ENCODE data around the gene TMEM63A. TPM values are rescaled to one million over a fixed set of nuclear protein-coding genes. Genes with fewer than 3 reads are reported as not detected.
A peak's percentile ranks its signal among the peaks of the same experiment; 100 is the strongest.

Gene TMEM63A
- total and polyA plus RNA-seq, 10 of the 15 experiments (the other 5 are each of a cell fraction or from before 2014, with no cell fraction given), result 1.3 to 33.5 (median 15.2) TPM

DNA sequence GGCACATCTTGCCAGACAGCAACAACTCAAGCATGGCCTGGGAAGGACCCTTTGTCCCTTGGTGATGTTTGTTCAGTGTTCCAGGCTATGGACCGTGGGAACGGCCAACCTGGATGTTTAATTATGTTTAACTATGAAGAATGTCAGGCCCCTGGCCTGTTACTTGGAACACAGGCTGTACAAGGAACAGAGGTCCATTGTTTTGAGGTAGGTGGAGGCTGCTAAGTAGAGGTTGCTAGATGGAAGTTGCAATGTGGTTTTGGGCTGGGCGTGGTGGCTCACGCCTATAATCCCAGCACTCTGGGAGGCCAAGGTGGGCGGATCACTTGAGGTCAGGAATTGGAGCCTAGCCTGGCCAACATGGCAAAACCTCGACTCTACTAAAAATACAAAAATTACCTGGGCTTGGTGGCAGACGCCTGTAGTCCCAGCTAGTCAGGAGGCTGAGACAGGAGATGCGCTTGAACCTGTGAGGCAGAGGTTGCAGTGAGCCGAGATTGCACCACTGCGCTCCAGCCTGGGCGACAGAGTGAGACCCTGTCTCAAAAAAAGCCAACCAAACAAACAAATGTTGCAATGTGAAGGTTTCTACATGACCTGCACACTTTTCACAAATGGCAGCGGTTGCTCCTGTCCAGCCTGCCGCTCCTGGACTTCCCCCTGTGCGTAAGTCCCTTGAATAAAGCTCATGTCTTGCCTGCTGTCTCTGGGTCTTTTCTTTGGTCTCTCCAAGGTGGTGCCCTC is 9.2 kb upstream of the TMEM63A start (continued):
- TF ChIP-seq FOXK2 (IDR thresholded peaks at IDR 0.05) (no peak), MTA3 (IDR thresholded peaks at IDR 0.05; ENCODE audit: borderline replicate concordance, low read length) (no peak), EZH2 (IDR thresholded peaks at IDR 0.05; ENCODE audit: borderline replicate concordance, control insufficient read depth, low read depth, low read length) (no peak), GATAD2B (conservative IDR thresholded peaks at IDR 0.05; ENCODE audit: low read depth) (no peak), SMARCA5 (IDR thresholded peaks at IDR 0.05) (no peak), ZZZ3 (IDR thresholded peaks at IDR 0.05; ENCODE audit: control insufficient read depth, insufficient read length, low read depth) (no peak)
- TF ChIP-seq, protein P1, sequence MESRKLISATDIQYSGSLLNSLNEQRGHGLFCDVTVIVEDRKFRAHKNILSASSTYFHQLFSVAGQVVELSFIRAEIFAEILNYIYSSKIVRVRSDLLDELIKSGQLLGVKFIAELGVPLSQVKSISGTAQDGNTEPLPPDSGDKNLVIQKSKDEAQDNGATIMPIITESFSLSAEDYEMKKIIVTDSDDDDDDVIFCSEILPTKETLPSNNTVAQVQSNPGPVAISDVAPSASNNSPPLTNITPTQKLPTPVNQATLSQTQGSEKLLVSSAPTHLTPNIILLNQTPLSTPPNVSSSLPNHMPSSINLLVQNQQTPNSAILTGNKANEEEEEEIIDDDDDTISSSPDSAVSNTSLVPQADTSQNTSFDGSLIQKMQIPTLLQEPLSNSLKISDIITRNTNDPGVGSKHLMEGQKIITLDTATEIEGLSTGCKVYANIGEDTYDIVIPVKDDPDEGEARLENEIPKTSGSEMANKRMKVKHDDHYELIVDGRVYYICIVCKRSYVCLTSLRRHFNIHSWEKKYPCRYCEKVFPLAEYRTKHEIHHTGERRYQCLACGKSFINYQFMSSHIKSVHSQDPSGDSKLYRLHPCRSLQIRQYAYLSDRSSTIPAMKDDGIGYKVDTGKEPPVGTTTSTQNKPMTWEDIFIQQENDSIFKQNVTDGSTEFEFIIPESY (IDR thresholded peaks at IDR 0.05), result no peak

- Histone ChIP-seq H3K4me2 (ENCODE audit: control insufficient read depth, insufficient read depth) (no peak overlapping the region), H3K27me3 (replicated peaks in 1 of 2; ENCODE audit: control insufficient read depth in 2 of 2, insufficient read depth in 2 of 2, low read length in 1 of 2) (no peaks in the 10 kb centered on the region), H3K79me2 (ENCODE audit: control insufficient read depth, insufficient read depth, low read length) (no peaks in the 10 kb centered on the region), H3K9me3 (replicated peaks; ENCODE audit: control insufficient read depth, insufficient read depth, low read length) (no peaks in the 10 kb centered on the region), H3K4me3 (no peak overlapping the region), H3K4me1 (ENCODE audit: control insufficient read depth, insufficient read depth, low read length) (no peaks in the 10 kb centered on the region), H3K36me3 (ENCODE audit: control insufficient read depth in 2 of 2, insufficient read depth in 2 of 2, low read length in 1 of 2) (no peaks in the 10 kb centered on the region), H3K27ac (ENCODE audit: control insufficient read depth, insufficient read depth) (no peak overlapping the region), H2AFZ (ENCODE audit: control insufficient read depth, low read depth, low read length) (no peak overlapping the region), H3K9ac (ENCODE audit: control insufficient read depth, insufficient read depth, low read length) (no peak overlapping the region), H4K20me1 (ENCODE audit: control insufficient read depth, insufficient read depth) (no peaks in the 10 kb centered on the region)
- in situ Hi-C loops (cut with MboI), result no loop called here
- WGBS (ENCODE audit: insufficient coverage, insufficient replicate concordance, low lambda C conversion rate, missing lambda C conversion rate), result 50% methylated on average over 5 of the region's 6 CpGs
- intact Hi-C loops (cut with micrococcal nuclease; ENCODE audit: unreplicated experiment), result no loop called here
- DNase-seq (ENCODE audit: low read depth, low spot score), result no peak
- ChIA-PET CTCF (no interaction called here), POLR2A (interaction anchor here (1.2 kb wide), 1 partner anchor 8 kb away, joined by 3 read pairs; no protein-coding TSS in a partner anchor), RAD21 (ENCODE audit: unreplicated experiment) (no interaction called here), SMC1A (ENCODE audit: uncharacterized antibody, unreplicated experiment) (no interaction called here)
- TF ChIP-seq NR2F1 (conservative IDR thresholded peaks at IDR 0.05) (0 out of 2 replicates have a peak, but pooled peaks have one; percentile 32), KAT2A (conservative IDR thresholded peaks at IDR 0.05; ENCODE audit: control insufficient read depth, low read depth, low read length) (no peak), SKIL (IDR thresholded peaks at IDR 0.05; ENCODE audit: low read depth, poor library complexity, severe bottlenecking) (no peak)
- no peak for ATAC-seq
- no TSS peak for BruUV-seq (replicated peaks)
- FAIRE-seq, result no peak
Observed at GRCh38 chr1:225890346-225891228, 8.4 kb upstream of the TMEM63A start.
